ENCODE results near the gene CRACR2B.

The CRACR2B gene

GRCh38 chr11:839875-840617, 12.3 kb downstream of the CRACR2B start:
- no peak for DNase-seq

DNA sequence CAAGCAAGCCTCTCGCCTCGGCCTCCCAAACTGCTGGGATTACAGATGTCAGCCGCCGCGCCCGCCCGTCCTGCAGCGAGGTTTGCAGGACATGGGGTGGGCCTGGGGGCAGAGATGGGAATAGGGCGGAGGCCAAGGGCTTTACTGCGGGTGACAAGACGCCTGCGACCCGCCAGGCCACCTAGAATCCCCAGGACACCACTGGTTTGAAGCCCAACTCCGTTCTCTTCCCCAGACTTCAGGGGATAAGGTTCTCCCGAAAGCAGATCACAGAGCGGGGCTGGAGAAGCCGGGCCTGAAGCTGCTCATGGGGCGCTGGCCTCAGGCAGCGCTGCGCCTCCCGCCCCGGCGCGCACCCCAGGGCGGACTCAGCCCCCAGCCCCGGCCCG, 14.3 kb downstream of the CRACR2B start:
- DNase-seq = no peak

GRCh38 chr11:842370-843002, 14.8 kb downstream of the CRACR2B start, which contains the start of the genes POLR2L and TSPAN4:
POLR2L (minus strand) TSS chr11:842529; CDS start chr11:842508, 21 bp downstream.
TSPAN4 (plus strand) TSS chr11:842852; CDS start chr11:850305, 7,453 bp downstream.
- DNase-seq = peak; percentile 92

DNA sequence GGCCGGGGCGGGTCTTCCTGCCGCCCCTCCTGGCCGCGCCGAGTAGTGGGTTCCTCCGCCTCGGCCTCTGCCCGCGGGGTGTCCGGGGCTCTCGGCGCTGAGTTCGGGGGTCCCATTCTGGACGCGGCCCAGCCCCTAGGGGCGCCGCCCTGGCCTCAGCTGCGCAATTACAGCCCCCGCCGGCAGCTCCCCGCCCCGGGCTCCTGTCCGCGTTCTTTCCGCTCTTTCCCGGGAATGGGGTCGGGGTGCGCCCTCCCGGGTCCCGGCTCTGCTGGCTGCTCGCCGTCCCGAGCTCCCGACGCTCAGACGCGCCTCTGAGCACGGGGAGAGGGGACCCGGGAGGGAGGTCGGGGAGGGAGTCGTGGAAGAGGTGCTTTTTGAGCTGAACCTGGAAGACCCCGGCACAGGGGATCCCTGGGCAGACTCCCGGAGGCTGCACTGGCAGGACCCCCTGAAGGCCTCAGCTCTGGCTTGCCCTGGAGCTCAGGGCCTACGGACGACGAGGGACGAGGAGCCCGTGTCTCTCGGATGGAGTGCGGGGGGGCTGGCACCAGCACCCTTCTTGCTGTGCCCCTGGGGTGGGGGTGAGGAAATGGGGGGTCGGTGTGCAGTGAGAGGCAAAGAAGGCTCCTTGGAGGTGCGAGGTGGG, 15.5 kb downstream of the CRACR2B start:
- DNase-seq = peak; percentile 44

DNA sequence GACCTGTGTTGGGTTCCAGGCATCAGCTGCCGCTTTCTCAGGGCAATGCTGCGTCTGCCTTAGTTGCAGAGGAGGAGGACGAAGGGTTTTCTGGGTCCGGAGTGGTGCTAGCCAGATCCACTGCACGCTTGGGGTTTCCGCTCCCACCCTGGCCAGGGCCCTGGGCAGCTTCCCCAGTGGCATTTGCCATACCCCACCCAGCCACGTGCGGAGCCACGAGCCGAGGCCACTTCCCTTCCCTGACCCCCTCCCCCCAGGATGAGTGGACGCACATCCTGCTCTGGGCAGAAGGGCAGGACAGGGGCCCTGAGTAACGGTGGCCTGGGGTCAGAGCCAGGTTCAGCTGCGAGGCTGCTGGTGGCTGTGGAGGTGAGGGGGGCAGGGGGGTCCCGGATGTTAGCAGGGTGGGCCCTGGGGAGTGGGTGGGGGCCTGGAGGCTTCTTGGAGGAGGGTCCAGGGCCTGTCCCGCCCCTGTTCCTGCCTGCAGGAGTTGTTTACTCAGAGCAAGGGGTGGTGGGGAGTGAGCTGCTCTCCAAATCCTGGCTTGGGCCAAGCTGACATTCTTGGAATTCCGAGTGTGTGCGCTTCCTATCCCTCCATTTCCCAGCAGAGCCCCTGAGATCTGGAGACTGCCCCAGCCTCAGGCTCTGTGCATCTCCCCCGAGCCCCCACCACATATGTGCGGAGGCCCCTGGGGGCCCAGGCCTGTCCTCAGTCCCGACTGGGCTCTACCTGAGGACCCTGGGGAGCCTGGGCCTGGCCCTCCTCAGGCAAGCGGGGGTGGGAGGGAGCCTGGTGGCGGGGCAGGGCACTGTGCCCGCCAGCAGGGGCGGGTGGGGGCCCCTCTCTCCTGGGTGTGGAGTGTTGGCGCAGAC, 16.3 kb downstream of the CRACR2B start:
- no peak for DNase-seq

DNA sequence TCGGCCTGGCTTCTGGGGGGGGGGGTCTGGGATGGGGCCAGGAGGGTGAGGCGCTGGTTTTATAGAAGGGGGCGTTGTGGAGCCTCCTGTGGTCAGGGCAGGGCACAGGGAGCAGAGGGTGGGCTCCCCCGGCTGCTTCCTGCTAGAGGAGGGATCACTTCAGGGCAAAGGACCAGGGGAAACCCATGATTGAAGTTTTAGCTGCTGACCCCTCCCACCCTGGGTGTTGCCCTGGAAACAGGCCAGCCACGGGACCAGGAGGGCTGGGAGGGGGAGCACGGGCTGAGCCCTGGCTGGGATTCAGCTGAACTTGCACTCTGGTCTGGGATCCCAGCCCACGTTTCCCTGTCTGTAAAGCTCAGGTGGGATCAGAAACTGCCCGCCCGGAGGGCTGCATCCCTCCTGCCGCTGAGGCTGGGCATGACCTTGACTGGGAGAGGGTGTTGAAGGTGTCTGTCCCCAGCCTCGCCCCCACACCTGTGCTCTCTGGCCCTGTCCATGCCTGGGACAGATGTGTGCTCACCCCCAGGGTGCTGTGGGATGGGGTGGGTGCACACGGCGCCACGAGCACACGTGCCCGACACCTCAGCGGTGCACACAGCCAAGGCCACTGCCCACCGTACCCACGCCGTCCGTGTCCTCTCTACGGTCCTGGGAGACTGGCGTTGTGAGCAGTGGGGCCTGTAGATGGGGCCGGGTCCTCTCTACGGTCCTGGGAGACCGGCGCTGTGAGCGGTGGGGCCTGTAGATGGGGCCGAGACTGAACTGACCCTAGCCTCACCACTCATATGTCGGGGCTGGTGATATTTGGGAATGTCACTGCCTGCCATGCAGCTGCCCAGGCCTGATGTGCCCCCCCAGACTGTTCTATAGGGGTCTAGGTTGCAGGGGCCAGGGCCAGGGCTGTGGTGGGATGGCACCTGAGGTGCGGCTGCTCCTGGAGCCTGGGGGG, 17.2 kb downstream of the CRACR2B start:
- DNase-seq = no peak

GRCh38 chr11:845872-846495, 18.3 kb downstream of the CRACR2B start:
- DNase-seq = no peak

- DNase-seq = no peak
These were observed 18.9 kb downstream of the CRACR2B start for GRCh38 chr11:846496-847098.

- DNase-seq = no peak
These were observed 20.2 kb downstream of the CRACR2B start for GRCh38 chr11:847876-848275.

DNA sequence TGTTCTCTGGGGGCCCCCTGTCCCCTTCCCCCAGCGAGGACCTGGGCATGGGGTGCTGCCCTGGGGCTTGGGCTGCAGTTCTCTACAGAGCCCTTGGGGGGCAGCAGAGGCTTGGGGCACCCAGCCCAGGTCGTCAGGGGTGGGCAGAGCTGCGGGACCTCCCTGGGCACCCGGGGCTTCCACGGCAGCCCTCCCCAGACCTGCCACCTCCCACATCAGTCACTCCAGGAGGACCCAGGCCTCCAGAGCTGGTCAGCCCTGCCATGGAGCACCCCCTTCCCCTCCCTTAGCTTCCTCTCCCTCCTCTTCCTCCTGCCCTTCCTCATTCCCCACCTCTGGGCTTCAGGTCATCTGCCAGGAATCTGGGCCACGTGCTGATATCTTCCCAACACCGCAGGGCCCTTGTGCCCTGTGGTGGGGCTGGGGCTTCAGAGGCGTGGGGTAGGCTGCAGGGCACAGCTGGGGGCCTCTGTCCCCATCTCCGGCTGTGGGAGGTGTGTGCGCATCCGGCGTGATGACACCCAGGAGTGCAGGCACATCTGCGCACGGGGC, 20.7 kb downstream of the CRACR2B start:
- DNase-seq = peak; percentile 69

GRCh38 chr11:849104-849824, 21.5 kb downstream of the CRACR2B start:
- DNase-seq = no peak

DNA sequence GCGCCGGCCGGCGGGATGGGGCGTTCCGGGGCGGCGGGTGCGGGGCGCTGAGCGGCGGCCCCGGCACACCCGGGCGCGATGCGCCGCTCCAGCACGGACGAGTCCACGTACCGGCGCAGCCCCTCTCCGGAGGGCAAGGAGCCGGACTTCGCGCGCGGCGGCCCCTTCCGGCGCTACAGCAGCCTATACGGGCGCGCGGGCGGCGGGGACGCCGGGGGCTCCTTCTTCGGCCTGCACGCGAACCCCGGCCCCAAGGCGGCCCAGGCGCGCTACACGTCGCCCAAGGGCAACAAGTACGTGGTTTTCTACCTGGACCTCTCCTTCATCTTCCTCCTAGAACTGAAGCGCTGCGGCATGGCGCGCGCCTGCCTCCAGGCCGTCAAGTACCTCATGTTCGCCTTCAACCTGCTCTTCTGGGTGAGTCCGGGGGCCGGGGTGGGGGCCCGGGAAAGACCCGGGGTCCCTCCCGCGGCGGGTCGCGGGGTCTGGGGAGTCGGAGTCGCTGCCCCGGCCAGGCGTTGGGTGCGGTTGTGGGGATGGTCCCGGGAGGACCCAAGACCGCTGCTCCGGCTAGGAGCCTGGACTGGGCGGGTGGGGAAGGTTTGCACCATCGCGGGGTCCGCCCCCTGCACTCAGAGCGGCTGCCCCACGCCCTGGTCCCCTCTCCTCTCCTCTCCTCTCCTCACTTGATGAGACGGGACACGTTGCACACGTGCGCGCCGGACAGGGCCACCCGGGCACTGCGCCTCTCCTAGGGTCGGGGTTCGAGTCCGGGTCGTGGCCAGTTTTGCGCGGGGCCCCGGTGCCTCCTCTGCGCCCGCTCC, 22.4 kb downstream of the CRACR2B start:
- DNase-seq = no peak

DNA sequence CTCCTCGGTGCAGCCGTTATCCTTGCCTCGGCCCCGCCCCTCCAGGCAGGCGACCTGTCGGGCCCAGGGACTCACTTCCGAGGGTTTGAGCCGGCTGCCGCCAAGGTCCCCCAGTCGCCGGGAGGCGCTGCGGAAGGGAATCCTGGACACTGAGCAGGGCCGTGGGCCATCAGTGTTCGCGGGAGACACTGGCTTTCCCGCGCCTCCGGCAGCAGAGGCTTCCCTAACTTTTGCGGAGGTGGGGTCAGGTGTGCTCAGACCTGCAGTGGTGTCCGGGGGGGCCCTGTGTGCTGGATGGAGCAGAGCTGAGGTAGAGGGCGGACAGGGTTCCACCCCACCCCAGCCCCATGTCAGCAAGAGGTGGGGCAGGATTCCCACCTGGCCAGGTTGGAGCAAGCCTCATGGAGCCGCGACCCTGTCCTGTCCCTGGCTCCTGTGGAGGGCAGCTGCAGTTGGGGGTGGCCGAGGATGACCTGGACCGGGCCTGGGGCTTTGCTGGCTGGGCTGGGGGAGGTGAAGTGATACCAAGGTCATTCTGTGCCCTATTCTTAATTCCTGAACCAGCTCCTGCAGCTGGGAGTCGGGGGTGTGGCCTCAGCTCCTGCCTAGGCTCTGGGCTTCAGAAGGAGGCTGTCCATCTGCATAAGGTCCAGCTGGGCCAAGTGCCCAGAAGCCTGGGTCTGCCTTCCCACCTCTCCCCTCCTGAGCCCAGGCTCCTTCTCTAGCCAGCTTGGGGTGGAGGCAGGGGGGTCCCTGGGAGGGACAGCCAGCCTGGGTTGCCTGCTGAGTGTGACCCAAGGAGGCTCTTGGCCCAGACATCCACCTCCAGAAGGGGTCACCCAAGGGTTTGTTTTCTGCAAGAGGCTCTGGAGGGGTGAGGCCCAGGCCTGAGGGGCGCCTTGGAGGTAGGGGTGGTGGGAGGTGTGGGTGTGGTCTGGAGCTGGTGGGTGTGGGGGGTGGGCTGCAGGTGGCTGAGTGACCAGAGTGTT, 23.4 kb downstream of the CRACR2B start:
- no peak for DNase-seq

DNA sequence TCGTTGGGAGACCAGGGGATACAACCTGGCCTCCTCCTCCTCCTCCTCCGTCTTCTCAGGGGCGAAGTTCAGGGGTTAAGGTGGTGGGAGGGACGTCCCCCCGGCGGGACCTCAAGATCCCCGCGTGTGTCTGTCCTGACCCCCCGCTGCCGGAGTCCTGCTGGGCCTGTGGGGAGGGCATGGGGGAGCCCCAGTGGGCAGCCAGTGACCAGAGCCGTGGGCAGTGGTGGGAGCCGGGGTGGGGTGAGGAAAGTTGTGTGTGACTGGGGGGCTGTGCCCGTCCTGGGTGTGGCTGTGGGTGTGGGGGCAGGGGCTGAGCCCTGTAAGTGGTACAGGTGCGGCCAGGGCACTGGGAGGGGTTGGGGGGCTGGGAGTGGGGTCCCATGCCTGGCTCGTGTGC, 25.0 kb downstream of the CRACR2B start:
- DNase-seq = no peak

- no peak for DNase-seq
These were observed 26.1 kb downstream of the CRACR2B start for GRCh38 chr11:853682-854448.

DNA sequence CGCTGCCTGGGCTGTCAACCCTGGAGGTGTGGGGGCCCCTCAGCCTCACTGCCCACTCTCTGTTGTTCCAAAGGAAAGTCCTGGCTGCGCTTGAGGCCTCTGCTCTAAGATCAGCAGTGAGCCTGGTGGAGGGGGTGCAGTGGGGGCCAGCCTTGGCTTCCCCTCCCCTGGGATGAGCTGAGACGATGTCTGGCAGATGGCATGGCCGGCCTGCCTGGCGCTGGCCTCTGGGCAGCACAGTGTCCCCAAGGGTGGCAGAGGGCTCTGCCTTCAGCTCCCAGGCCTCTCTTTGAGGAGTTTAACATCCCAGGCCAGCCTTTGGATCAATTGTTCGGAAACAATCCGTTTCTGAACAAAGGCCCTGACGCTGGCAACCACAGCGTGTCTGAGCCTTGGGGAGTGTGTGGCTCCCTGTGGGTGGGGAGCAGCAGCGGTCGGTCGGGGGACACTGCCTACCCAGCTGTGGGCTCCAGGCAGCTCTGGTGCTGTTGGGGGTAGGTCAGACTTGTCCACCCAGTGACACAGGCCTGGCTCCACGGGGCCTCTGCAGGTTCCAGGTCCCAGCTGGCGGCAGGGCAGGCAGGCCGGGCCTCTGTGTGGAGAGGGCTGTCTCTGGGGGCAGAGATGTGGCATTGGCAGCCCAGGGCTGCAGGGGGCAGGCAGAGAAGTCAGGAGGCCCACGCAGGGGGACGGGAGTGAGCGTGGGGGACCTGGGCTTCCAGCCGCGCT, 27.0 kb downstream of the CRACR2B start:
- no peak for DNase-seq
